ENCODE results near the gene LLGL1. TPM values are rescaled to one million over a fixed set of nuclear protein-coding genes. Genes with fewer than 3 reads are reported as not detected.
A peak's percentile ranks its signal among the peaks of the same experiment; 100 is the strongest.

The LLGL1 gene
- total RNA-seq, 1 donor from 2014 or later, result 45.0 TPM

DNA sequence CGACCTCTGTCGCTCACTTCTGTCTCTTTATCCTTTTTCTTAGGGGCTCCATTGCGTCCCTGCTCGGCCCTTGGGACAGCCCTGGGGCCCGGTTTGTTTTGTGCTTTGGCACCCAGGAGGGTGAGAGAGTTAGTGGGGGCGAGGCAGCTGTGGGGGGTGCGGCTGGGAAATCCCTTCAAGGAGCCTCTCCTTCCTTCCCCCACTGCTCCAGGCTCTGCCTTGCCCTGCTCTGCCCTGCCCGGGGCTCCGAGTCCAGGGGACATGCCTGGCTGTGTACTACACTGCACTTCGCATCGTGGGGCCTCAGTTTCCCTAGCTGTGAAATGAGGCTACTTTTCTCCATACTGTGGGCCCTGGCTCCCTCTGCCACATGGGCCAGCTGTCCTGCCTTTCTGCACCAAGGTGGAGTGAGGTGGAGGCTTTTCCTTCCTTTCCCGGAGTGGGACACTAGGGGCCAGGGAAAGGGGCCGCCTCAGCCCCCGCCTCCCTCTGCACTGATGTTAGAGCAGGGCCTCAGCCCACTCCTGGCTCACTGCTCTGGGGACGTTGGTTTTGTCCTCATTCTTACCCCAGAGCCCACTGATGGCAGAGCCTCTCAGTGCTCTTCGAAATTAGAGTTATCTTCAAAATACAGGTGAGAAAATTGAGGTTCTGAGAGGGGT lies 980 bp downstream of the LLGL1 start:
- H3K9me3 Mint-ChIP-seq (ENCODE audit: unreplicated experiment), result no peaks in the 10 kb centered on the region
- peak; percentile 80 for DNase-seq (ENCODE audit: extremely low spot score, unreplicated experiment)
- no peaks in the 10 kb centered on the region for H3K36me3 Mint-ChIP-seq (ENCODE audit: unreplicated experiment)
- no peaks in the 10 kb centered on the region for H3K27me3 Mint-ChIP-seq (ENCODE audit: unreplicated experiment)
- no peak for TF ChIP-seq CTCF (IDR thresholded peaks at IDR 0.05)
- peaks cover 29% of the 10 kb centered on the region for H3K4me1 Mint-ChIP-seq (ENCODE audit: unreplicated experiment)
- H3K27ac Mint-ChIP-seq (ENCODE audit: unreplicated experiment), result peak overlapping the region; percentile 89
- H3K4me3 Mint-ChIP-seq (ENCODE audit: unreplicated experiment), result peak overlapping the region; percentile 97

- Mint-ChIP-seq H3K36me3 (ENCODE audit: unreplicated experiment) (no peaks in the 10 kb centered on the region), H3K4me1 (ENCODE audit: unreplicated experiment) (peaks cover 29% of the 10 kb centered on the region), H3K27me3 (ENCODE audit: unreplicated experiment) (no peaks in the 10 kb centered on the region), H3K4me3 (ENCODE audit: unreplicated experiment) (no peak overlapping the region), H3K9me3 (ENCODE audit: unreplicated experiment) (no peaks in the 10 kb centered on the region), H3K27ac (ENCODE audit: unreplicated experiment) (no peak overlapping the region)
- no peak for TF ChIP-seq CTCF (IDR thresholded peaks at IDR 0.05)
- no peak for DNase-seq (ENCODE audit: extremely low spot score, unreplicated experiment)
These were observed 2.2 kb downstream of the LLGL1 start for GRCh38 chr17:18227635-18228034.

- Mint-ChIP-seq H3K36me3 (ENCODE audit: unreplicated experiment) (no peaks in the 10 kb centered on the region), H3K27ac (ENCODE audit: unreplicated experiment) (no peak overlapping the region), H3K27me3 (ENCODE audit: unreplicated experiment) (no peaks in the 10 kb centered on the region), H3K4me1 (ENCODE audit: unreplicated experiment) (peaks cover 29% of the 10 kb centered on the region), H3K9me3 (ENCODE audit: unreplicated experiment) (no peaks in the 10 kb centered on the region), H3K4me3 (ENCODE audit: unreplicated experiment) (peak overlapping the region; percentile 30)
- TF ChIP-seq CTCF (IDR thresholded peaks at IDR 0.05), result no peak
- DNase-seq (ENCODE audit: extremely low spot score, unreplicated experiment), result no peak
These were observed 2.8 kb downstream of the LLGL1 start for GRCh38 chr17:18228176-18228682.

GRCh38 chr17:18229254-18229653 lies 3.8 kb downstream of the LLGL1 start:
- Mint-ChIP-seq H3K4me1 (ENCODE audit: unreplicated experiment) (peaks cover 29% of the 10 kb centered on the region), H3K9me3 (ENCODE audit: unreplicated experiment) (no peaks in the 10 kb centered on the region), H3K27me3 (ENCODE audit: unreplicated experiment) (no peaks in the 10 kb centered on the region), H3K4me3 (ENCODE audit: unreplicated experiment) (no peak overlapping the region), H3K27ac (ENCODE audit: unreplicated experiment) (no peak overlapping the region), H3K36me3 (ENCODE audit: unreplicated experiment) (no peaks in the 10 kb centered on the region)
- no peak for DNase-seq (ENCODE audit: extremely low spot score, unreplicated experiment)
- TF ChIP-seq CTCF (IDR thresholded peaks at IDR 0.05), result no peak

GRCh38 chr17:18229771-18230170 lies 4.3 kb downstream of the LLGL1 start:
- Mint-ChIP-seq H3K27me3 (ENCODE audit: unreplicated experiment) (no peaks in the 10 kb centered on the region), H3K27ac (ENCODE audit: unreplicated experiment) (no peak overlapping the region), H3K9me3 (ENCODE audit: unreplicated experiment) (no peaks in the 10 kb centered on the region), H3K36me3 (ENCODE audit: unreplicated experiment) (no peaks in the 10 kb centered on the region), H3K4me1 (ENCODE audit: unreplicated experiment) (peaks cover 28% of the 10 kb centered on the region), H3K4me3 (ENCODE audit: unreplicated experiment) (no peak overlapping the region)
- DNase-seq (ENCODE audit: extremely low spot score, unreplicated experiment), result no peak
- TF ChIP-seq CTCF (IDR thresholded peaks at IDR 0.05), result no peak
